BE2C (cell line): ENCODE measurements around the gene ALDH1L2.
A peak's percentile ranks its signal among the peaks of the same experiment; 100 is the strongest.

ENCODE experiments used
- DNase-seq: peaks from one replicate; pipeline ENCODE4 v3.0.0-alpha.2; 2020
- H3K27me3 ChIP-seq: fragments of 250-450 bp; sonication (Bioruptor Pico); 2 replicates; pipeline ENCODE4 v1.5.1; 2020; ENCODE audit warnings: mild to moderate bottlenecking
- H3K36me3 ChIP-seq: fragments of 250-450 bp; sonication (Bioruptor Pico); 2 replicates; pipeline ENCODE4 v1.5.1; 2020; ENCODE audit warnings: mild to moderate bottlenecking
- H3K4me1 ChIP-seq: fragments of 250-450 bp; sonication (Bioruptor Pico); 2 replicates; pipeline ENCODE4 v1.5.1; 2020
- H3K4me3 ChIP-seq: 2 replicates; pipeline ENCODE4 v1.5.1; 2011; ENCODE audit warnings: low read depth, low read length
- H3K9me3 ChIP-seq: fragments of 250-450 bp; sonication (Bioruptor Pico); 2 replicates; pipeline ENCODE4 v1.5.1; 2020
- CTCF ChIP-seq: IDR thresholded peaks from 2 replicates; pipeline ENCODE4 v1.5.1; 2012; ENCODE audit warnings: mild to moderate bottlenecking, low read depth, low read length

The ALDH1L2 gene

GRCh38 chr12:105053116-105053572 is 31.1 kb downstream of the ALDH1L2 start:
- Histone ChIP-seq H3K4me1 (no peaks in the 10 kb centered on the region), H3K27me3 (no peaks in the 10 kb centered on the region), H3K9me3 (no peaks in the 10 kb centered on the region), H3K36me3 (peaks cover 2% of the 10 kb centered on the region), H3K4me3 (no peak overlapping the region)
- TF ChIP-seq CTCF: peak; percentile 94
- DNase-seq: peak; percentile 63

GRCh38 chr12:105051981-105052380 is 32.3 kb downstream of the ALDH1L2 start:
- Histone ChIP-seq H3K4me1 (no peaks in the 10 kb centered on the region), H3K27me3 (no peaks in the 10 kb centered on the region), H3K4me3 (no peak overlapping the region), H3K9me3 (no peaks in the 10 kb centered on the region), H3K36me3 (peaks cover 3% of the 10 kb centered on the region)
- DNase-seq: no peak
- no peak for TF ChIP-seq CTCF

- DNase-seq: no peak
- no peaks in the 10 kb centered on the region for H3K27me3 ChIP-seq
- no peak overlapping the region for H3K4me3 ChIP-seq
- H3K4me1 ChIP-seq: no peaks in the 10 kb centered on the region
- no peaks in the 10 kb centered on the region for H3K9me3 ChIP-seq
- peaks cover 3% of the 10 kb centered on the region for H3K36me3 ChIP-seq
- no peak for TF ChIP-seq CTCF
These were observed 35.9 kb downstream of the ALDH1L2 start for GRCh38 chr12:105048315-105048714.

- DNase-seq: no peak
- no peaks in the 10 kb centered on the region for H3K9me3 ChIP-seq
- no peak overlapping the region for H3K4me3 ChIP-seq
- peaks cover 3% of the 10 kb centered on the region for H3K36me3 ChIP-seq
- H3K4me1 ChIP-seq: no peaks in the 10 kb centered on the region
- no peaks in the 10 kb centered on the region for H3K27me3 ChIP-seq
- no peak for TF ChIP-seq CTCF
These were observed 37.0 kb downstream of the ALDH1L2 start for GRCh38 chr12:105047308-105047707.

GRCh38 chr12:105041186-105041585 is 43.1 kb downstream of the ALDH1L2 start:
- no peaks in the 10 kb centered on the region for H3K4me1 ChIP-seq
- H3K27me3 ChIP-seq: no peaks in the 10 kb centered on the region
- DNase-seq: no peak
- H3K36me3 ChIP-seq: no peaks in the 10 kb centered on the region
- H3K4me3 ChIP-seq: no peak overlapping the region
- no peaks in the 10 kb centered on the region for H3K9me3 ChIP-seq
- no peak for TF ChIP-seq CTCF

- Histone ChIP-seq H3K36me3 (no peaks in the 10 kb centered on the region), H3K4me3 (no peak overlapping the region), H3K4me1 (no peaks in the 10 kb centered on the region), H3K9me3 (no peaks in the 10 kb centered on the region), H3K27me3 (no peaks in the 10 kb centered on the region)
- no peak for DNase-seq
- no peak for TF ChIP-seq CTCF
These were observed 43.8 kb downstream of the ALDH1L2 start for GRCh38 chr12:105040476-105040875.
